GM12878 (cell line): ENCODE data around the gene VAV2. TPM values are rescaled to one million over a fixed set of nuclear protein-coding genes. Genes with fewer than 3 reads are reported as not detected.

Experiments
- ATAC-seq: fragments of 200-7000 bp; cut with Tn5 transposase; 3 replicates; pipeline ENCODE4 v1.9.1; 2020; ENCODE audit warnings: mild to moderate bottlenecking, moderate library complexity
- BruUV-seq: library from RNA; stranded (reverse); fragments of 400-500 nt; replicated peaks from 2 replicates; lab custom pipeline; 2021; lab: Mats Ljungman, UMichigan
- CTCF ChIA-PET: fragments of 300-600 bp; sonication (Branson Sonifier 250); formaldehyde crosslinking; extraction: SDS; loops from one replicate; lab custom pipeline; 2021; ENCODE audit warnings: inconsistent platforms; lab: Yijun Ruan, JAX
- POLR2A ChIA-PET: fragments of 350-600 bp; formaldehyde crosslinking; extraction: SDS; loops from one replicate; lab custom pipeline; 2021; ENCODE audit warnings: inconsistent platforms; lab: Charles Lee
- RAD21 ChIA-PET: fragments of 300-600 bp; sonication (Branson Sonifier 250); formaldehyde crosslinking; loops from one replicate; lab custom pipeline; 2023; ENCODE audit warnings: antibody characterized with exemption; ENCODE audit not compliant: unreplicated experiment; lab: Charles Lee
- SMC1A ChIA-PET: fragments of 300-600 bp; sonication (Branson Sonifier 250); formaldehyde crosslinking; loops from one replicate; lab custom pipeline; 2023; ENCODE audit not compliant: unreplicated experiment, uncharacterized antibody; lab: Charles Lee
- DNase-seq: peaks from one replicate; pipeline ENCODE4 v3.0.0-alpha.2; 2011; ENCODE audit warnings: low read depth, low spot score
- FAIRE-seq: peaks from 3 replicates; lab custom pipeline; 2011; peaks lifted over from hg19 to GRCh38; lab: Jason Lieb, UNC
- H2AFZ ChIP-seq: 2 replicates; pipeline ENCODE4 v1.6.0; 2011; ENCODE audit warnings: low read depth, low read length, control low read depth; ENCODE audit not compliant: control insufficient read depth
- H3K27ac ChIP-seq: 2 replicates; pipeline ENCODE4 v1.5.1; 2011; ENCODE audit warnings: control low read depth; ENCODE audit not compliant: control insufficient read depth, insufficient read depth
- H3K27me3 ChIP-seq, 2 experiments: replicated peaks in 1 of 2; 2 replicates each; pipeline versions ENCODE4 v1.6.0 to v1.6.1; 2011; ENCODE audit warnings: low read length in 1 of 2; ENCODE audit not compliant: control insufficient read depth in 2 of 2, insufficient read depth in 2 of 2
- H3K36me3 ChIP-seq, 2 experiments: 2 replicates each; pipeline ENCODE4 v1.5.1; 2011; ENCODE audit warnings: low read length in 1 of 2; ENCODE audit not compliant: control insufficient read depth in 2 of 2, insufficient read depth in 2 of 2
- H3K4me1 ChIP-seq: 2 replicates; pipeline ENCODE4 v1.6.1; 2011; ENCODE audit warnings: mild to moderate bottlenecking, low read length, moderate library complexity, mixed read lengths; ENCODE audit not compliant: control insufficient read depth, insufficient read depth
- H3K4me2 ChIP-seq: 2 replicates; pipeline ENCODE4 v1.6.0; 2011; ENCODE audit warnings: control low read depth; ENCODE audit not compliant: control insufficient read depth, insufficient read depth
- H3K4me3 ChIP-seq: fragments of 200-600 bp; sonication (generic); 2 replicates; pipeline ENCODE4 v1.5.1; 2016
- H3K79me2 ChIP-seq: 2 replicates; pipeline ENCODE4 v1.6.0; 2011; ENCODE audit warnings: low read length; ENCODE audit not compliant: control insufficient read depth, insufficient read depth
- H3K9ac ChIP-seq: 2 replicates; pipeline ENCODE4 v1.8.0; 2011; ENCODE audit warnings: low read length, control low read depth, mixed read lengths; ENCODE audit not compliant: control insufficient read depth, insufficient read depth
- H3K9me3 ChIP-seq: replicated peaks from 3 replicates; pipeline ENCODE4 v1.5.1; 2011; ENCODE audit warnings: mild to moderate bottlenecking, low read length; ENCODE audit not compliant: control insufficient read depth, insufficient read depth
- H4K20me1 ChIP-seq: 2 replicates; pipeline ENCODE4 v1.6.0; 2011; ENCODE audit not compliant: control insufficient read depth, insufficient read depth
- CEBPB ChIP-seq, 2 experiments: fragments of 150-350 bp in 1 of 2; IDR thresholded peaks; 2 replicates each; pipeline ENCODE4 v1.6.1; 2012 to 2014; ENCODE audit warnings: low read depth in 2 of 2, low read length in 2 of 2, borderline replicate concordance in 1 of 2, inconsistent platforms in 1 of 2
- EED ChIP-seq: sonication (generic); IDR thresholded peaks from 2 replicates; pipeline ENCODE4 v1.6.1; 2016; ENCODE audit warnings: antibody characterized with exemption, low read depth
- NFIC ChIP-seq: IDR thresholded peaks from 2 replicates; pipeline ENCODE4 v1.6.1; 2012; ENCODE audit warnings: low read depth, mild to moderate bottlenecking, inconsistent platforms, low read length, moderate library complexity
- SMAD1 ChIP-seq: fragments of 450-650 bp; IDR thresholded peaks from 2 replicates; pipeline ENCODE4 v1.6.1; 2018; ENCODE audit warnings: mild to moderate bottlenecking, low read depth; ENCODE audit not compliant: partially characterized antibody
- TARDBP ChIP-seq: IDR thresholded peaks from 2 replicates; pipeline ENCODE4 v1.6.1; 2016; ENCODE audit warnings: borderline replicate concordance
- ZBED1 ChIP-seq: IDR thresholded peaks from 2 replicates; pipeline ENCODE4 v1.6.1; 2016; ENCODE audit warnings: borderline replicate concordance
- ZNF592 ChIP-seq: fragments of 450-650 bp; IDR thresholded peaks from 2 replicates; pipeline ENCODE4 v1.6.1; 2017; ENCODE audit warnings: mild to moderate bottlenecking, moderate library complexity
- ZNF622 ChIP-seq: fragments of 450-650 bp; IDR thresholded peaks from 2 replicates; pipeline ENCODE4 v1.6.1; 2017; ENCODE audit warnings: mild to moderate bottlenecking, inconsistent platforms
- WGBS: methylation state at CpG from one replicate; pipeline ENCODE4 v1.1.6; 2016; ENCODE audit warnings: low lambda C conversion rate; ENCODE audit not compliant: insufficient replicate concordance, insufficient coverage; ENCODE audit errors: missing lambda C conversion rate; 5-methylcytosine and 5-hydroxymethylcytosine counted together
- in situ Hi-C: fragments of 300-500 bp; cut with MboI; formaldehyde crosslinking; loops from 9 replicates; pipeline ENCODE4 v1.14.3; 2018; ENCODE audit warnings: mixed read lengths
- intact Hi-C: fragments of 100-400 bp; cut with micrococcal nuclease; formaldehyde crosslinking; loops from one replicate; pipeline ENCODE4 v1.14.2; 2022; ENCODE audit not compliant: unreplicated experiment
- polyA plus RNA-seq, 11 experiments: library from polyadenylated mRNA; depleted of rRNA in 4 of 11; unstranded in 6 of 11; stranded (reverse) in 5 of 11; fragments of >200 nt; fragmentation: Nextera tagmentation in 4 of 11; fragmentation: Illumina TruSeq in 1 of 11; extraction: Ambion mirVana in 4 of 11; extraction: Trizol in 1 of 11; gene quantifications; 1 replicate in 1 of 11; 2 replicates in 10 of 11; pipeline versions ENCODE4 v1.2.1 to v1.2.3, GENCODE V29; 2011 to 2016; ENCODE audit warnings: inconsistent platforms in 2 of 11, missing spikeins in 2 of 11, low read depth in 1 of 11
- total RNA-seq, 4 experiments: library from RNA; depleted of rRNA in 3 of 4; stranded (reverse); fragments of >200 nt in 3 of 4; fragmentation: Illumina TruSeq in 1 of 4; extraction: Trizol in 1 of 4; gene quantifications; 2 replicates each; pipeline versions ENCODE4 v1.2.1 to v1.2.3, GENCODE V29; 2013 to 2021

Gene VAV2
- total and polyA plus RNA-seq, 10 of the 15 experiments (the other 5 are each of a cell fraction or from before 2014, with no cell fraction given) = 0.13 to 43.9 (median 16.9) TPM

- TF ChIP-seq ZNF592 = no peak
- no peak for TF ChIP-seq ZBED1
- TF ChIP-seq TARDBP = no peak
- TF ChIP-seq ZNF622 = no peak
These were observed 191.9 kb downstream of the VAV2 start (continued) for GRCh38 chr9:133800266-133800665.

GRCh38 chr9:133799716-133800115 lies 192.4 kb downstream of the VAV2 start:
- no peak for FAIRE-seq
- no TSS peak for BruUV-seq
- SMC1A ChIA-PET = no interaction called here

More at GRCh38 chr9:133799716-133800115, 192.4 kb downstream of the VAV2 start:
- POLR2A ChIA-PET = interaction anchor here (0.6 kb wide), 1 partner anchor 412 kb away, joined by 3 read pairs; no protein-coding TSS in a partner anchor
- intact Hi-C loops = loop anchor here (10.0 kb wide), 1 partner anchor 295 kb away; no protein-coding TSS in a partner anchor
- Histone ChIP-seq H3K36me3 (peaks cover 3 to 24% of the 10 kb centered on the region in 2 experiments; a peak in 3 of 4 replicates), H3K9ac (no peak overlapping the region), H3K9me3 (no peaks in the 10 kb centered on the region), H3K79me2 (no peaks in the 10 kb centered on the region), H3K4me1 (no peaks in the 10 kb centered on the region), H3K27ac (no peak overlapping the region), H4K20me1 (no peaks in the 10 kb centered on the region), H2AFZ (no peak overlapping the region), H3K27me3 (no peaks in the 10 kb centered on the region), H3K4me3 (no peak overlapping the region), H3K4me2 (no peak overlapping the region)
- WGBS = 92% methylated on average over 17 of the region's 17 CpGs
- ATAC-seq (no peak), DNase-seq (no peak)
- RAD21 ChIA-PET = no interaction called here
- CTCF ChIA-PET = interaction anchor here (2.2 kb wide), 1 partner anchor 194 kb away, joined by 9 read pairs; no protein-coding TSS in a partner anchor
- in situ Hi-C loops = no loop called here
- TF ChIP-seq EED = no peak
- no peak for TF ChIP-seq SMAD1
- no peak for TF ChIP-seq NFIC
- TF ChIP-seq CEBPB (IDR thresholded peaks at IDR 0.05; ENCODE audit: borderline replicate concordance in 1 of 2, low read depth in 2 of 2, low read length in 2 of 2) = no peak
